DND-41 (cell line): Measurements from ENCODE around the gene CYFIP1.

ENCODE experiments used
- ATAC-seq: fragments of 200-7000 bp; cut with Tn5 transposase; 3 replicates; pipeline ENCODE4 v1.9.1; 2021; ENCODE audit warnings: low read depth; ENCODE audit not compliant: insufficient read depth
- DNase-seq: peaks from one replicate; pipeline ENCODE4 v3.0.0-alpha.2; 2020
- H2AFZ ChIP-seq: 2 replicates; pipeline ENCODE4 v1.6.0; 2012; ENCODE audit warnings: low read depth, low read length
- H3K27ac ChIP-seq: 2 replicates; pipeline ENCODE4 v1.5.1; 2012; ENCODE audit warnings: low read length, inconsistent platforms
- H3K27me3 ChIP-seq: fragments of 200-600 bp; sonication (generic); 2 replicates; pipeline ENCODE4 v1.6.0; 2012; ENCODE audit warnings: low read length, mild to moderate bottlenecking, inconsistent platforms; ENCODE audit not compliant: insufficient read depth, poor library complexity
- H3K36me3 ChIP-seq: 2 replicates; pipeline ENCODE4 v1.5.1; 2012; ENCODE audit warnings: low read length, inconsistent platforms; ENCODE audit not compliant: insufficient read depth
- H3K4me1 ChIP-seq: 2 replicates; pipeline ENCODE4 v1.5.1; 2012; ENCODE audit warnings: mild to moderate bottlenecking, low read length; ENCODE audit not compliant: insufficient read depth
- H3K4me2 ChIP-seq: 2 replicates; pipeline ENCODE4 v1.6.0; 2012; ENCODE audit warnings: mild to moderate bottlenecking, moderate library complexity, low read length, inconsistent platforms; ENCODE audit not compliant: insufficient read depth
- H3K4me3 ChIP-seq, 2 experiments: fragments of 200-600 bp in 1 of 2; shearing (Covaris generic) in 1 of 2; 2 replicates each; pipeline ENCODE4 v1.5.1; 2012 to 2016; ENCODE audit warnings: inconsistent platforms in 2 of 2, low read length in 2 of 2, mild to moderate bottlenecking in 2 of 2, low read depth in 1 of 2, moderate library complexity in 1 of 2
- H3K79me2 ChIP-seq: 2 replicates; pipeline ENCODE4 v1.6.0; 2012; ENCODE audit warnings: low read length, inconsistent platforms; ENCODE audit not compliant: insufficient read depth
- H3K9ac ChIP-seq: 2 replicates; pipeline ENCODE4 v1.6.0; 2012; ENCODE audit warnings: low read depth, mild to moderate bottlenecking, inconsistent platforms, low read length, moderate library complexity
- H3K9me3 ChIP-seq: 2 replicates; pipeline ENCODE4 v1.5.1; 2012; ENCODE audit warnings: low read length, moderate library complexity, mild to moderate bottlenecking, inconsistent platforms; ENCODE audit not compliant: insufficient read depth, severe bottlenecking
- H4K20me1 ChIP-seq: 2 replicates; pipeline ENCODE4 v1.6.0; 2012; ENCODE audit warnings: low read length; ENCODE audit not compliant: insufficient read depth
- CTCF ChIP-seq: IDR thresholded peaks from 2 replicates; pipeline ENCODE4 v1.5.1; 2012; ENCODE audit warnings: borderline replicate concordance, low read length, moderate library complexity, mild to moderate bottlenecking; ENCODE audit not compliant: poor library complexity, severe bottlenecking; ENCODE audit errors: extremely low read depth
- EZH2 ChIP-seq: IDR thresholded peaks from 3 replicates; pipeline ENCODE4 v1.6.1; 2012; ENCODE audit warnings: borderline replicate concordance, low read depth, mild to moderate bottlenecking, moderate library complexity, low read length, inconsistent platforms; ENCODE audit not compliant: severe bottlenecking

The CYFIP1 gene

GRCh38 chr15:22949074-22949547 lies 31.1 kb downstream of the CYFIP1 start:
- H3K27ac ChIP-seq, result no peak overlapping the region
- ATAC-seq (no peak), DNase-seq (no peak)
- TF ChIP-seq EZH2 (no peak), CTCF (no peak)
- no peaks in the 10 kb centered on the region for H3K36me3 ChIP-seq
- no peak overlapping the region for H3K9ac ChIP-seq
- H4K20me1 ChIP-seq, result peaks cover 3% of the 10 kb centered on the region; the same call in 1 of the 2 replicates
- no peak overlapping the region for H2AFZ ChIP-seq
- H3K79me2 ChIP-seq, result 0 out of 2 replicates have a peak, but pooled peaks cover 4% of the 10 kb centered on the region
- no peaks in the 10 kb centered on the region for H3K9me3 ChIP-seq
- no peaks in the 10 kb centered on the region for H3K4me1 ChIP-seq
- H3K4me3 ChIP-seq, result no peak overlapping the region
- H3K4me2 ChIP-seq, result no peak overlapping the region
- no peaks in the 10 kb centered on the region for H3K27me3 ChIP-seq

- H3K4me1 ChIP-seq, result no peaks in the 10 kb centered on the region
- no peaks in the 10 kb centered on the region for H3K9me3 ChIP-seq
- no peak overlapping the region for H3K27ac ChIP-seq
- H3K4me2 ChIP-seq, result no peak overlapping the region
- TF ChIP-seq EZH2, result no peak
- TF ChIP-seq CTCF, result no peak
- no peaks in the 10 kb centered on the region for H3K27me3 ChIP-seq
- H3K36me3 ChIP-seq, result no peaks in the 10 kb centered on the region; the same call in 1 of the 2 replicates
- DNase-seq, result no peak
- no peak overlapping the region for H3K9ac ChIP-seq
- ATAC-seq, result no peak
- no peak overlapping the region for H2AFZ ChIP-seq
- no peak overlapping the region for H3K4me3 ChIP-seq
- 0 out of 2 replicates have a peak, but pooled peaks cover 4% of the 10 kb centered on the region for H3K79me2 ChIP-seq
- peaks cover 3% of the 10 kb centered on the region; the same call in 1 of the 2 replicates for H4K20me1 ChIP-seq
These were observed 32.1 kb downstream of the CYFIP1 start for GRCh38 chr15:22948056-22948455.

- Histone ChIP-seq H3K4me2 (no peak overlapping the region), H3K27ac (no peak overlapping the region), H3K27me3 (no peaks in the 10 kb centered on the region), H3K4me3 (no peak overlapping the region), H3K79me2 (0 out of 2 replicates have a peak, but pooled peaks cover 4% of the 10 kb centered on the region), H3K4me1 (no peaks in the 10 kb centered on the region), H3K9me3 (no peaks in the 10 kb centered on the region), H2AFZ (no peak overlapping the region), H4K20me1 (peaks cover 3% of the 10 kb centered on the region; the same call in 1 of the 2 replicates), H3K9ac (no peak overlapping the region), H3K36me3 (no peaks in the 10 kb centered on the region; the same call in 1 of the 2 replicates)
- TF ChIP-seq CTCF, result no peak
- TF ChIP-seq EZH2, result no peak
- no peak for DNase-seq
- ATAC-seq, result no peak
These were observed 32.8 kb downstream of the CYFIP1 start for GRCh38 chr15:22947101-22948000.
